Muscle layer of colon (tissue), 2 donors: Measurements from ENCODE around the gene HEATR9.

Experiments used
- H3K27ac ChIP-seq: one replicate; pipeline ENCODE4 v1.7.0; 2013; ENCODE audit warnings: low read depth, mild to moderate bottlenecking, low read length, moderate library complexity
- H3K27me3 ChIP-seq, 2 donors: one replicate each; pipeline ENCODE4 v1.7.0; 2013; ENCODE audit warnings: low read length in 2 of 2, mild to moderate bottlenecking in 2 of 2; ENCODE audit not compliant: insufficient read depth in 2 of 2, control insufficient read depth in 1 of 2
- H3K36me3 ChIP-seq: one replicate; pipeline ENCODE4 v1.7.0; 2013; ENCODE audit warnings: mild to moderate bottlenecking, low read length; ENCODE audit not compliant: insufficient read depth
- H3K4me1 ChIP-seq: one replicate; pipeline ENCODE4 v1.7.0; 2013; ENCODE audit warnings: mild to moderate bottlenecking, low read length; ENCODE audit not compliant: insufficient read depth
- H3K4me3 ChIP-seq, 2 donors: one replicate each; pipeline ENCODE4 v1.7.0; 2013; ENCODE audit warnings: low read length in 2 of 2, low read depth in 1 of 2, mild to moderate bottlenecking in 1 of 2, moderate library complexity in 1 of 2
- H3K9ac ChIP-seq: one replicate; pipeline ENCODE4 v1.7.0; 2013; ENCODE audit warnings: low read length
- H3K9me3 ChIP-seq: one replicate; pipeline ENCODE4 v1.7.0; 2013; ENCODE audit warnings: mild to moderate bottlenecking, low read length
- donor health status: abdominal sarcoma.
- donor health status: Adenocarcinoma of cecum.

HEATR9 gene

DNA sequence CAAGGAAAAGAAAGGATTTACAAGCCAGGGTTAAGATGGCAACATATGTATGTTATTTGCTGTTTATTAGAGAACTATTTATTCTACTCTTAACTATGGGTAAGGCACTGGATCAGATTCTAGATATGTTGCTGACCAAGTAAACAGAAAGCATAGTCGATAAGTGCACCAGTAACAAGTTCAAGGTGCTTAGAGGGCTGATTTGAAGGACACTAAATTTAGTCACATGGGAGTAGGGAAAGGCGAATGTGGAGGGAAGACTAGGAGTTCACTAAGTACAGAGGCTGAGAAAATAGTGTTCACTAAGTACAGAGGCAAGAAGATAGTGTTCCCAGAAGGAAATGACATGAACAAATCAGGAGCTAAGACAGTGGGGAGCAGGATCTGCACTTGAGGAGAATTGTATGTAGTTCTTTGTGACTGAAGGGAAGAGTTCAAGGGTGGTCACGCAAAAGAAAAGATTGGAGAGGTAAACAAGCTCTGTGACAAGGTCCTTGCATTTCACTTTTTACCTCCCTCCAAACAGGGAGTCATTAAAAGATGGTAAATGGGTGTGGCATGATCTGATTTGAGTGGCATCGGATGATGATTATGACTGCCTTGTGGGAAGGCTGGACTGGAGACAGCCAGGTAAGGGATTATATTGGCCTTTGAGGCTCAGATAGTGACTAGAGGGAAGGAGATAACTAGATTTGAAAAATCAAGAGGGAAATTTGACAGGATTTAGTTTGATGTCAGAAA, 20.9 kb downstream of the HEATR9 start:
- Histone ChIP-seq H3K4me1 (no peaks in the 10 kb centered on the region), H3K27me3 (no peaks in the 10 kb centered on the region), H3K9ac (no peak overlapping the region), H3K4me3 (no peak overlapping the region), H3K27ac (no peak overlapping the region), H3K9me3 (no peaks in the 10 kb centered on the region), H3K36me3 (peaks cover 53% of the 10 kb centered on the region)

- Histone ChIP-seq H3K27ac (no peak overlapping the region), H3K27me3 (no peaks in the 10 kb centered on the region), H3K4me1 (no peaks in the 10 kb centered on the region), H3K9ac (no peak overlapping the region), H3K4me3 (no peak overlapping the region), H3K9me3 (no peaks in the 10 kb centered on the region), H3K36me3 (peaks cover 61% of the 10 kb centered on the region)
Measured at GRCh38 chr17:35847006-35847405, 21.7 kb downstream of the HEATR9 start.

GRCh38 chr17:35846055-35846809, 22.5 kb downstream of the HEATR9 start:
- Histone ChIP-seq H3K27me3 (no peaks in the 10 kb centered on the region), H3K9me3 (no peaks in the 10 kb centered on the region), H3K4me1 (no peaks in the 10 kb centered on the region), H3K27ac (no peak overlapping the region), H3K9ac (no peak overlapping the region), H3K4me3 (no peak overlapping the region), H3K36me3 (peaks cover 65% of the 10 kb centered on the region)

DNA sequence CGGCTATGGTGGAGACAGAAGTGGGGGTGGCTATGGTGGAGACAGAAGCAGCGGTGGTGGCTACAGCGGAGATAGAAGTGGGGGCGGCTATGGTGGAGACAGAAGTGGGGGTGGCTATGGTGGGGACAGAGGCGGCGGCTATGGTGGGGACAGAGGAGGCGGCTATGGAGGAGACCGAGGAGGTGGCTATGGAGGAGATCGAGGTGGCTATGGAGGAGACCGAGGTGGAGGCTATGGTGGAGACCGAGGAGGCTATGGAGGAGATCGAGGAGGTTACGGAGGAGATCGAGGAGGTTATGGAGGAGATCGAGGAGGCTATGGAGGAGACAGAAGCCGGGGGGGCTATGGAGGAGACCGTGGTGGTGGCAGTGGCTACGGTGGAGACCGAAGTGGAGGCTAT, 24.1 kb downstream of the HEATR9 start:
- H3K4me3 ChIP-seq: no peak overlapping the region
- peaks cover 71% of the 10 kb centered on the region for H3K36me3 ChIP-seq
- H3K27ac ChIP-seq: no peak overlapping the region
- no peak overlapping the region for H3K9ac ChIP-seq
- no peaks in the 10 kb centered on the region for H3K9me3 ChIP-seq
- no peaks in the 10 kb centered on the region for H3K4me1 ChIP-seq
- H3K27me3 ChIP-seq: no peaks in the 10 kb centered on the region

DNA sequence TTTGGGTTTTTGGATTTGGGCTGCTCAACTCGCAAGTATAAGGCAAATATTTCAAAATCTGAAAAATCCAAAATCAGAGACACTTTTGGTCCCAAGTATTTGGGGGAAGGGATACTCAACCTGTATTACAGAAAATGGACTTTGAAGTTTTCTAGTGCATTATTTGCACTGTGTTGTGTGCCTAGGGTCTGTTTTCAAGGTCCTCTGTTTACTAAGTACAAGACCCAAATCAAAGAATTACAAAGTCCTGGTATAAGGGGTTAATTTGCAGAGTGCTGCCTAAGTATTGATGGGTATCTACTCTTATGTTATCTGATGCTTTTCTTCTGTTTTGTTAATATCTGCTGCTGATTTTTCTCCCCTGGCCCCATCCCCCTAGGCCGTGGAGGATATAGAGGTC, 25.0 kb downstream of the HEATR9 start:
- H3K9ac ChIP-seq: no peak overlapping the region
- no peak overlapping the region for H3K4me3 ChIP-seq
- H3K9me3 ChIP-seq: no peaks in the 10 kb centered on the region
- H3K4me1 ChIP-seq: no peaks in the 10 kb centered on the region
- H3K27ac ChIP-seq: no peak overlapping the region
- H3K27me3 ChIP-seq: no peaks in the 10 kb centered on the region
- peaks cover 67% of the 10 kb centered on the region for H3K36me3 ChIP-seq

DNA sequence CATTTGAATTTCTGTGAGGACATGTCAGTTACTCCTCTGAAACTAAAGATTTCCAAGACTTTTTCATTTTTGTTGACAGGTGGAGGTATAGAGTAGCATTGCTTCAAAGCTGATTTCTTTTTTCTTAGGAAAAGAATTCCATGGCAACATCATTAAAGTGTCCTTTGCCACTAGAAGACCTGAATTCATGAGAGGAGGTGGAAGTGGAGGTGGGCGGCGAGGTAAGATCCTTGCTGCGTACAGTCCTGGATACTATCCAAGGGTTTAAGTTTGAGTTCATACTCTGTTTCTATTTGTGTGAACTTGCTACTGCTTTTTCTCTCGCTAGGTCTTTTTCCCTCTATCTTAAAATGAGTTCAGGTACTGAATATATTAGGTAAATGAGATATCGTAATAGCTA, 26.5 kb downstream of the HEATR9 start:
- Histone ChIP-seq H3K36me3 (peaks cover 57% of the 10 kb centered on the region), H3K9me3 (no peaks in the 10 kb centered on the region), H3K4me1 (no peaks in the 10 kb centered on the region), H3K27me3 (no peaks in the 10 kb centered on the region), H3K4me3 (no peak overlapping the region), H3K9ac (no peak overlapping the region), H3K27ac (no peak overlapping the region)

DNA sequence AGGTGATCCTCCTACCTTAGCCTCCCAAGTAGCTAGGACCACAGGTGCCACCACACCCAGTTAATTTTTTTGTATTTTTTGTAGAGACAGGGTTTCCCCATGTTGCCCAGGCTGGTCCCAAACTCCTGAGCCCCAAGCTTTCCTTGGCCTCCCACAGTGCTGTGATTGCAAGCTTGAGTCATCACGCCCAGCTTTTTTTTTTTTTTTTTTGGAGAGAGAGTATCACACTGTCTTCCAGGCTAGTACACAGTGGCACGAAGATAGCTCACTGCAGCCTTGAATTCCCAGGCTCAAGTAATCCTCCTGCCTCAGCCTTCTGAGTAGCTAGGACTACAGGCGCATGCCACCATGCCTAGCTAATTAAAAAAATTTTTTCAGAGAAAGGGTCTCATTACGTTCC, 27.2 kb downstream of the HEATR9 start:
- H3K36me3 ChIP-seq: peaks cover 51% of the 10 kb centered on the region
- H3K4me1 ChIP-seq: no peaks in the 10 kb centered on the region
- H3K4me3 ChIP-seq: no peak overlapping the region
- H3K27ac ChIP-seq: no peak overlapping the region
- H3K9ac ChIP-seq: no peak overlapping the region
- H3K27me3 ChIP-seq: no peaks in the 10 kb centered on the region
- no peaks in the 10 kb centered on the region for H3K9me3 ChIP-seq

GRCh38 chr17:35841101-35841500, 27.6 kb downstream of the HEATR9 start:
- peaks cover 47% of the 10 kb centered on the region for H3K36me3 ChIP-seq
- no peaks in the 10 kb centered on the region for H3K27me3 ChIP-seq
- no peaks in the 10 kb centered on the region for H3K4me1 ChIP-seq

DNA sequence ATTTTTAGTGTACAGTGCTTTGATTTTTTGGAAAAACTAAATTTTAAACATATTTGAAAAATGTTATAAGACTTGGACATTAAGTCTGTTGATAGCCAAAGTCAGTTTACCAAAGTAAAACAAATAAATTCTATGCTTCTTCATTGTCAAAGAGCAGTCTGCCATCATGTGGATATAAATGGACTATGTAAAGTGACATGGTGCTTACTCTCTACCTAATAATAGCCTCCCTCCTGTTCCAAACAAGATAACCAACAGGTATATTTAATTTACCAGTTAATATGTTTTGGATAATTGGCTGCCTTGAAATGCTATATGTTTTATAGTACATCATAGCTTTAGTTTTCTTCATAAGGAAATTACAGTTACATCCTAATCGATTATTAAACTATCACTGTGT, 43.5 kb downstream of the HEATR9 start:
- Histone ChIP-seq H3K9me3 (no peaks in the 10 kb centered on the region), H3K27me3 (no peaks in the 10 kb centered on the region), H3K36me3 (peaks cover 65% of the 10 kb centered on the region), H3K27ac (no peak overlapping the region), H3K9ac (no peak overlapping the region), H3K4me1 (no peaks in the 10 kb centered on the region), H3K4me3 (no peak overlapping the region)

More at GRCh38 chr17:35841101-35841500, 27.6 kb downstream of the HEATR9 start:
- H3K9me3 ChIP-seq: no peaks in the 10 kb centered on the region
- H3K4me3 ChIP-seq: no peak overlapping the region
- H3K9ac ChIP-seq: no peak overlapping the region
- H3K27ac ChIP-seq: no peak overlapping the region

- H3K9me3 ChIP-seq: no peaks in the 10 kb centered on the region
- H3K27me3 ChIP-seq: no peaks in the 10 kb centered on the region
- peaks cover 8% of the 10 kb centered on the region for H3K4me1 ChIP-seq
- no peak overlapping the region for H3K27ac ChIP-seq
- no peak overlapping the region for H3K9ac ChIP-seq
- no peak overlapping the region for H3K4me3 ChIP-seq
- peaks cover 50% of the 10 kb centered on the region for H3K36me3 ChIP-seq
Measured at GRCh38 chr17:35821308-35821707, 47.4 kb downstream of the HEATR9 start.

DNA sequence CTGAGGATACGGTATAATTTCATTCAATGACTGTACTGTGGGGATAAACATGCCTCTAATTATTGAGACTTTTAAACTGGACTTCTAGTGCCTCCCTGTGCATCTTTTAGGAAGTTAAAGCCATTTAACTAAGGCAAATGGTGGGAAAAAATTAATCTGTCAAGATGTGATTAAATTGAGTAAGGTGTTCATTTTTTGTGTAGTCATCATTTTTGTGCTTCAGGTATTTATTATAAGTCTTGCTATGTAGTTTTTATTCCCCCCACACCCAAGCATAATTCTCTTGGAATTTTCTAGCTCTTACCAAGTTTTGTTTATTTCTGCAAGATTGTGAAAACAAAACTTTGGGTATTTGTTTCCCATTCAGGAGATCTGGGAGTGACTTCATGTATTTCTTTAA, 49.2 kb downstream of the HEATR9 start:
- Histone ChIP-seq H3K4me1 (peaks cover 15% of the 10 kb centered on the region), H3K27ac (no peak overlapping the region), H3K9me3 (no peaks in the 10 kb centered on the region), H3K9ac (no peak overlapping the region), H3K27me3 (no peaks in the 10 kb centered on the region), H3K36me3 (peaks cover 40% of the 10 kb centered on the region), H3K4me3 (no peak overlapping the region)

DNA sequence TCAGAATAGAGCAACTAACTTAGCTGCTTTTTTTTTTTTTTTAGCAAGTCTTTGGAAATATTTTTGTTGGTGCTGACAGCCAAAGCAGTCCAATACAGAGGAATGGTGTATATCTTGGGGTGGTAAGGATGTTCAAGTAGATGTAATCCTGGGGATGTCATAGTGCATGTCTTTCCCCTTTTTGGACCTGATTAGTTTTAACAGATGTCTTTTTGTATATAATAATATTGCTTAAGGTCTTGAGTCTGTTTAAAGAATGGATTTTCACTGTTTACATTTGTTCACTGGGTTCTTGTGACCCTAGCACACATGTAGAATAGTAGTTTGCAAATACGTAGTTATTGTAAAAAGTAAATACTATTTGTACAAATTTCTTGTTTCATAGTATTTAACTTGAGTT, 51.5 kb downstream of the HEATR9 start:
- no peaks in the 10 kb centered on the region for H3K27me3 ChIP-seq
- no peak overlapping the region for H3K27ac ChIP-seq
- no peak overlapping the region for H3K4me3 ChIP-seq
- peaks cover 20% of the 10 kb centered on the region for H3K36me3 ChIP-seq
- H3K4me1 ChIP-seq: peaks cover 16% of the 10 kb centered on the region
- H3K9me3 ChIP-seq: no peaks in the 10 kb centered on the region
- H3K9ac ChIP-seq: no peak overlapping the region
